Cardiac fibroblast (primary cell): Measurements from ENCODE around the gene CHRM4.

Source experiments
- DNase-seq, 2 donors: peaks; one replicate each; pipeline versions ENCODE4 v3.0.0 to v3.0.0-alpha.2; 2010; ENCODE audit warnings: low read depth in 2 of 2
- H3K4me3 ChIP-seq, 2 donors: replicated peaks in 1 of 2; 1 replicate in 1 of 2; 2 replicates in 1 of 2; pipeline ENCODE4 v1.5.1; 2011; ENCODE audit warnings: low read depth in 2 of 2, low read length in 2 of 2, mild to moderate bottlenecking in 2 of 2, moderate library complexity in 1 of 2
- TF ChIP-seq, protein P1 (sequence below): IDR thresholded peaks from one replicate; pipeline ENCODE4 v1.5.1; 2011; ENCODE audit warnings: low read depth, mild to moderate bottlenecking, low read length, inconsistent platforms

The CHRM4 gene

DNA sequence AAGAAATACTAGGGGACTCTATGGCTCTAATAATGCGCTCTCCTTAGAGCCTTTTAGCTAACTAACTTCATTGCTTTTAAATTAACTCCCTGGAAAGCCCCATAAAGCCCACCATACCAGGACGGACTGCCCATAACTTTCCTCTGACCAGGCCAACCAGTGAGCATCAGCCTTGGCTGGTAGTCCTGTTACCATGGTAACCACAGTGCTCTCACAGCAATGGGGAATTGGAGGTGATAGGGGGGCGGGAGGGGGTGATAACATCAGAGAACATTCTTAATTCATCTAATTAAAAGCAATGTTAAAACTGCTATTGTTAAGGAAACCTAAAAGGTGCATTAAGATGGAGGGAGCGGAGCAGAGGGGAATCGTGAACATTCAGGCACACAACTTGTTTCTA is 27.2 kb upstream of the CHRM4 start:
- TF ChIP-seq, protein P1, sequence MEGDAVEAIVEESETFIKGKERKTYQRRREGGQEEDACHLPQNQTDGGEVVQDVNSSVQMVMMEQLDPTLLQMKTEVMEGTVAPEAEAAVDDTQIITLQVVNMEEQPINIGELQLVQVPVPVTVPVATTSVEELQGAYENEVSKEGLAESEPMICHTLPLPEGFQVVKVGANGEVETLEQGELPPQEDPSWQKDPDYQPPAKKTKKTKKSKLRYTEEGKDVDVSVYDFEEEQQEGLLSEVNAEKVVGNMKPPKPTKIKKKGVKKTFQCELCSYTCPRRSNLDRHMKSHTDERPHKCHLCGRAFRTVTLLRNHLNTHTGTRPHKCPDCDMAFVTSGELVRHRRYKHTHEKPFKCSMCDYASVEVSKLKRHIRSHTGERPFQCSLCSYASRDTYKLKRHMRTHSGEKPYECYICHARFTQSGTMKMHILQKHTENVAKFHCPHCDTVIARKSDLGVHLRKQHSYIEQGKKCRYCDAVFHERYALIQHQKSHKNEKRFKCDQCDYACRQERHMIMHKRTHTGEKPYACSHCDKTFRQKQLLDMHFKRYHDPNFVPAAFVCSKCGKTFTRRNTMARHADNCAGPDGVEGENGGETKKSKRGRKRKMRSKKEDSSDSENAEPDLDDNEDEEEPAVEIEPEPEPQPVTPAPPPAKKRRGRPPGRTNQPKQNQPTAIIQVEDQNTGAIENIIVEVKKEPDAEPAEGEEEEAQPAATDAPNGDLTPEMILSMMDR, result no peak
- no peak overlapping the region for H3K4me3 ChIP-seq
- no peak for DNase-seq

DNA sequence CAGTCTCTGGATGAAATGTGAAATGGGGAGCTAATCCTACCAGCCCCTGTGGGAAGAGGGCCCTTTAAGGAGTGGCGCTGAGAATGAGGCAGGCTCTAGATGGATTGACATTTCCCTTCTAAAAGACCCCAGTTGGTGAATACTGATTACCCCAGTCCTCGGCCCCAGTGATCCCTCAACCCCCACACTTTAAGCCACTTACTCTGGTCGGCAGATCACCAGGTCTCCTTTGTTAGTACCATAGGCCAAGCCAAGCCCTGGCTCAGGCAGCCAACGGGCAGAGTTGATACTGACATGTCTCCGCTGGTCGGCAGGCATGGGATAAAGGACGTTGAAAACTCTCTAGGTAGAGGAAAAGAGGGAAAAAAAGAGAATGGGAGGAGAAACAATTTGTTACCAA is 26.1 kb upstream of the CHRM4 start:
- TF ChIP-seq, protein P1, result no peak
- no peak overlapping the region for H3K4me3 ChIP-seq
- no peak for DNase-seq

DNA sequence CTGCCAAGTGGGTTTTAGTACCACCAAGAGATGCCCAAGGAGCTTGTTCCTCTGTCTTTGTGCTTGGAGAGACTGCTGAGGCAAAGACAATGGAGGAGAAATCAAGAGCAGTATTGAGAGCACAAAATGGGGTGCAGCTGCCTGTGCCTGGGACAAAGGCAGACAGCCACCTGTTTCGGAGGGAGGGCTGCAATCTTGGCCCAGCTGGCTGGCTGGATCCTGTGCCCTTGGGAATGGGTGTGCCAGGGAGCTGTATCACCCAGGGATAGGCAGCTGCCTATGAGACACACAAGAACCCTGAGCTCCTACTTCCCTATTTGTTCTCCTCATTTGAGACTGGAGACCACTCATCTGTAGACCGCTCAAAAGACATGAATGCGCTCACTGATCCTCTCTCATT is 23.3 kb upstream of the CHRM4 start:
- no peak for DNase-seq
- TF ChIP-seq, protein P1, result no peak
- no peak overlapping the region for H3K4me3 ChIP-seq

DNA sequence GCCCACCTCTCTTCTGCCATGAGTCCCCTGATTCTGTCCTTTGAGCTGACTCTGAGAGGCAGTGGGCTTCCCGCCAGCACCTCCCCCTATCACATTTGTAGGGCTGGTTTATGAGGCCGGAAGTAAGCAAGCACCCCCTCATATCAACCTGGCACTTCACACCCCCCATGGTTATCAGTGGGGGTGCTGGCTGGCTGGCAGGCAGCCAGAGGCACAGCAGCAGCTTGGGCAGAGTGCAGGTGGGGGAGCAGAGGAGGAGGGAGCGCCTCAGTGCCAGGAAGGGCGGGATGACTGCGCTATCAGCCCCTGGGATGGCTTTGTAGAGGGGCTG is 22.9 kb upstream of the CHRM4 start:
- DNase-seq, result no peak
- H3K4me3 ChIP-seq, result no peak overlapping the region
- TF ChIP-seq, protein P1, result no peak

DNA sequence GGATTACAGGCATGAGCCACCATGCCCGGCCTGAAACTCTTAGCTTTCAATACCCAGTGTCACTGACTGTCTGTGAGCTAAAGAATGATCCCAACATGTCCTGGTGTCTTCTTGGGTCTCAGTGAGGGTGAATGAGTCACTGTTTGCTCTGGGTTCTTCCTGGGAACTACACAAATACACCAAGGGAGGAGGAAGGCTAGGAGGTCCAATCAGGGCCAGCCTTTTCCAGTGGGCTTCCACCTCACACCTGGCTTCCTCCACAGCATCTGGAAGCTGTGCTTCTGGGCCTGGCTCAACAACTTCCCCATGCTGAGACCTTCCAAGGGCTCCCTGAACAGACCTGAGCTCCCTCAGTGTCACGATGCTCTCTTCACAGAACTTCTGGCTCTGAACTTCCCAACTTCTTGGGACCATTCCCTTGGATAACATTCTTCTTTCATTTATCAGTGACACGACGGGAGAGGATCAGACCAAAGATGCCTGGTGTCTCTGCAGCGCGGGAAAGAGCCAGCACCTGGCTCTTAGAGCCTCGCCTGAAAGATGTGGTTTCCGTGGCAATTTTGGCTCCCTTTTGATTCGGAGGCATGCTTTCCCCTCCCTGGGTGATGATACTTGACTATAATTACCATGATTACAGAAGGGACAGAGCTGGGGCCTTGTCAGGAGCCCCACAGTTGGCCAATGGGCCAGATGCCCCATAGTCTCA is 22.3 kb upstream of the CHRM4 start:
- no peak overlapping the region for H3K4me3 ChIP-seq
- no peak for DNase-seq
- TF ChIP-seq, protein P1, result no peak

DNA sequence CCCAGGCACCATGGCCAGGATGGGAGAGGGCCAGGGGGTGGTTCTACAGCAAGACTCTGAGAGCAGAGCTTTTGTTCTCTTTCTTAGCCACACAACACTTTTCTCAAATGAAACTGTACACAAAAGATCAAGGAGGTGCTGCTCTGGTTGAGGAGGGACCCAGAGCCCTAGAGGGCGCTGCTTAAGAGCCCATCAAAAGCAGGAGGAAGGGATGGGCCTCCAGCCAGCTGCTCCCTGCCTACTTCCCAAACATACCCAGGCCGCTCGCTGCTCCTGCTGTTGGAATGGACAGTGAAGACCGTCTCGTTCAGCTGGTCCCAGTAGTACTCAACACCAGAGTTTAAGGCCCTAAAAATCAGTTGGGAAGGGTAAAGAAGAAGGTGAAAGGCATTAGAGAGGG is 18.4 kb upstream of the CHRM4 start:
- TF ChIP-seq, protein P1, result peak; percentile 15
- no peak overlapping the region for H3K4me3 ChIP-seq
- peak in 1 of 2 donors; percentile 33 for DNase-seq

DNA sequence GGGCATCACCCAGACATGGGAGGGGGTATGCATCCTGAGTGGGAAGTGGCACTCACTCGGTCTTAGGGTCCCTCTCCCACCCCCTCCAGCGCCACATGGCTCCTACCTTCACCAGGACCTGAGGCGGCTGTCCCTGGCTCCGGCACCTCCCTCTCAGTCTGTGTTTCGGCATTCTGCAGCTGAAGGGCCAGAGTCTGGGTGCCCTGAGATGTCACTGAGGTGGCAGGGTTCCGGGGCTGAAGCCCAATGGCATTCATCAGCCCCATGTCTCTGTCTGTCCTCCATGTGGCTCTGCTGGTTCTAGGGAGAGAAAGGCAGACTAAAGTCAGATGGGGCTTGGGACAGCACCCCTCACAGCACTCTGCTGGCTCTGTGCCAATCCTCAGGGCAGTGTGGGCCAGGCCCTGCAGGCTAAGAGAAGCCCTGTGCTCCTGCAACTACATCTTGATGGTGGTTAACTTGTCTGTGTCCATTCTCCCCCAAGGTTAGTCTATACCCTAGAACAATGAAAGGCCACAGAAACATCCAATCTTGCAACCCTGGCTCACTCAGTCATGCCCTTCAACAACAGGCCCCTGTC is 16.9 kb upstream of the CHRM4 start:
- TF ChIP-seq, protein P1, result no peak
- no peak for DNase-seq

More for the DNA sequence above, 16.9 kb upstream of the CHRM4 start:
- no peak overlapping the region for H3K4me3 ChIP-seq
